HEK293 (cell line): Measurements from ENCODE around the gene EMC6.
A peak's percentile ranks its signal among the peaks of the same experiment; 100 is the strongest.

Source experiments
- BCL6B ChIP-seq: fragments of 450-650 bp; formaldehyde crosslinking; IDR thresholded peaks from 2 replicates; pipeline ENCODE4 v1.5.1; 2017; ENCODE audit warnings: missing biosample characterization, missing genetic modification characterization
- GLI2 ChIP-seq: fragments of 450-650 bp; formaldehyde crosslinking; IDR thresholded peaks from 2 replicates; pipeline ENCODE4; 2017; ENCODE audit warnings: missing biosample characterization, missing genetic modification characterization, low read depth, borderline replicate concordance
- GLI4 ChIP-seq: fragments of 450-650 bp; formaldehyde crosslinking; IDR thresholded peaks from 2 replicates; pipeline ENCODE4 v1.5.1; 2016; ENCODE audit warnings: missing biosample characterization, missing genetic modification characterization
- GLIS2 ChIP-seq: fragments of 450-650 bp; formaldehyde crosslinking; IDR thresholded peaks from 2 replicates; pipeline ENCODE4 v1.5.1; 2016; ENCODE audit warnings: missing biosample characterization, missing genetic modification characterization
- KLF1 ChIP-seq: fragments of 450-650 bp; formaldehyde crosslinking; IDR thresholded peaks from 2 replicates; pipeline ENCODE4 v1.5.1; 2016; ENCODE audit warnings: missing biosample characterization, missing genetic modification characterization
- KLF10 ChIP-seq: fragments of 450-650 bp; IDR thresholded peaks from 2 replicates; pipeline ENCODE4 v1.5.1; 2018; ENCODE audit warnings: missing biosample characterization, mild to moderate bottlenecking, missing genetic modification characterization
- KLF7 ChIP-seq: fragments of 450-650 bp; formaldehyde crosslinking; IDR thresholded peaks from 2 replicates; pipeline ENCODE4 v1.5.1; 2016; ENCODE audit warnings: missing biosample characterization, missing genetic modification characterization, borderline replicate concordance
- KLF8 ChIP-seq: fragments of 450-650 bp; formaldehyde crosslinking; IDR thresholded peaks from 2 replicates; pipeline ENCODE4 v1.5.1; 2016; ENCODE audit warnings: missing biosample characterization, missing genetic modification characterization
- PATZ1 ChIP-seq: fragments of 450-650 bp; formaldehyde crosslinking; IDR thresholded peaks from 2 replicates; pipeline ENCODE4 v1.5.1; 2016; ENCODE audit warnings: missing biosample characterization, missing genetic modification characterization
- SALL2 ChIP-seq: fragments of 450-650 bp; formaldehyde crosslinking; IDR thresholded peaks from 2 replicates; pipeline ENCODE4 v1.5.0; 2017; ENCODE audit warnings: missing biosample characterization, mild to moderate bottlenecking, missing genetic modification characterization, borderline replicate concordance
- SP2 ChIP-seq: fragments of 450-650 bp; formaldehyde crosslinking; IDR thresholded peaks from 2 replicates; pipeline ENCODE4 v1.5.1; 2016; ENCODE audit warnings: missing biosample characterization, missing genetic modification characterization
- SP7 ChIP-seq: fragments of 450-650 bp; formaldehyde crosslinking; IDR thresholded peaks from 2 replicates; pipeline ENCODE4 v1.5.1; 2016; ENCODE audit warnings: missing biosample characterization, missing genetic modification characterization
- ZBTB44 ChIP-seq: fragments of 450-650 bp; IDR thresholded peaks from 2 replicates; pipeline ENCODE4 v1.5.1; 2018; ENCODE audit warnings: missing biosample characterization, mild to moderate bottlenecking, missing genetic modification characterization
- ZBTB48 ChIP-seq: fragments of 450-650 bp; formaldehyde crosslinking; IDR thresholded peaks from 2 replicates; pipeline ENCODE4 v1.5.1; 2016; ENCODE audit warnings: missing biosample characterization, missing genetic modification characterization
- ZFHX2 ChIP-seq: fragments of 450-650 bp; formaldehyde crosslinking; conservative IDR thresholded peaks from 2 replicates; pipeline ENCODE4 v1.5.1; 2016; ENCODE audit warnings: missing biosample characterization, missing genetic modification characterization
- ZNF112 ChIP-seq: fragments of 450-650 bp; formaldehyde crosslinking; IDR thresholded peaks from 2 replicates; pipeline ENCODE4 v1.5.0; 2017; ENCODE audit warnings: missing biosample characterization, missing genetic modification characterization
- ZNF132 ChIP-seq: fragments of 450-650 bp; formaldehyde crosslinking; IDR thresholded peaks from 2 replicates; pipeline ENCODE4 v1.5.1; 2017; ENCODE audit warnings: missing biosample characterization, missing genetic modification characterization, borderline replicate concordance
- ZNF157 ChIP-seq: fragments of 450-650 bp; formaldehyde crosslinking; IDR thresholded peaks from 2 replicates; pipeline ENCODE4 v1.5.1; 2016; ENCODE audit warnings: missing biosample characterization, missing genetic modification characterization
- ZNF16 ChIP-seq: fragments of 450-650 bp; formaldehyde crosslinking; IDR thresholded peaks from 2 replicates; pipeline ENCODE4 v1.5.1; 2016; ENCODE audit warnings: low read depth, missing biosample characterization, missing genetic modification characterization
- ZNF169 ChIP-seq: fragments of 450-650 bp; formaldehyde crosslinking; IDR thresholded peaks from 2 replicates; pipeline ENCODE4 v1.5.1; 2016; ENCODE audit warnings: missing biosample characterization, missing genetic modification characterization
- ZNF175 ChIP-seq: fragments of 450-650 bp; formaldehyde crosslinking; IDR thresholded peaks from 2 replicates; pipeline ENCODE4 v1.5.1; 2016; ENCODE audit warnings: missing biosample characterization, missing genetic modification characterization
- ZNF202 ChIP-seq: fragments of 450-650 bp; formaldehyde crosslinking; IDR thresholded peaks from 2 replicates; pipeline ENCODE4 v1.5.1; 2016; ENCODE audit warnings: missing biosample characterization, missing genetic modification characterization, borderline replicate concordance
- ZNF221 ChIP-seq: fragments of 450-650 bp; formaldehyde crosslinking; IDR thresholded peaks from 2 replicates; pipeline ENCODE4 v1.5.1; 2017; ENCODE audit warnings: missing biosample characterization, missing genetic modification characterization, borderline replicate concordance
- ZNF280C ChIP-seq: fragments of 450-650 bp; formaldehyde crosslinking; IDR thresholded peaks from 2 replicates; pipeline ENCODE4 v1.5.1; 2016; ENCODE audit warnings: missing biosample characterization, missing genetic modification characterization
- ZNF335 ChIP-seq: fragments of 450-650 bp; formaldehyde crosslinking; conservative IDR thresholded peaks from 2 replicates; pipeline ENCODE4 v1.5.1; 2016; ENCODE audit warnings: missing biosample characterization, missing genetic modification characterization
- ZNF501 ChIP-seq: fragments of 450-650 bp; formaldehyde crosslinking; IDR thresholded peaks from 2 replicates; pipeline ENCODE4 v1.5.1; 2016; ENCODE audit warnings: missing biosample characterization, missing genetic modification characterization
- ZNF510 ChIP-seq: fragments of 450-650 bp; formaldehyde crosslinking; IDR thresholded peaks from 2 replicates; pipeline ENCODE4 v1.5.1; 2018; ENCODE audit warnings: mild to moderate bottlenecking, missing genetic modification characterization, missing biosample characterization; ENCODE audit not compliant: insufficient replicate concordance
- ZNF513 ChIP-seq: fragments of 450-650 bp; IDR thresholded peaks from 2 replicates; pipeline ENCODE4 v1.5.1; 2018; ENCODE audit warnings: missing biosample characterization, missing genetic modification characterization
- ZNF521 ChIP-seq: fragments of 450-650 bp; formaldehyde crosslinking; IDR thresholded peaks from 2 replicates; pipeline ENCODE4 v1.5.1; 2017; ENCODE audit warnings: missing biosample characterization, mild to moderate bottlenecking, missing genetic modification characterization
- ZNF529 ChIP-seq: fragments of 450-650 bp; formaldehyde crosslinking; IDR thresholded peaks from 2 replicates; pipeline ENCODE4 v1.5.1; 2017; ENCODE audit warnings: missing genetic modification characterization, missing biosample characterization; ENCODE audit not compliant: insufficient replicate concordance
- ZNF658 ChIP-seq: fragments of 450-650 bp; formaldehyde crosslinking; IDR thresholded peaks from 2 replicates; pipeline ENCODE4; 2016; ENCODE audit warnings: missing biosample characterization, missing genetic modification characterization
- ZSCAN16 ChIP-seq: fragments of 450-650 bp; formaldehyde crosslinking; IDR thresholded peaks from 2 replicates; pipeline ENCODE4 v1.5.1; 2016; ENCODE audit warnings: missing biosample characterization, missing genetic modification characterization

EMC6 gene

GRCh38 chr17:3667366-3668278, 990 bp upstream of the EMC6 start (continued):
- peak; percentile 89 for TF ChIP-seq PATZ1 (tag by site-specific recombination)
- TF ChIP-seq ZNF112 (tag by site-specific recombination): no peak
- TF ChIP-seq ZNF521 (tag by site-specific recombination): no peak
- no peak for TF ChIP-seq ZNF132 (tag by site-specific recombination)
- TF ChIP-seq ZFHX2: peak; percentile 69
- no peak for TF ChIP-seq ZNF510 (tag by site-specific recombination)
- TF ChIP-seq BCL6B (tag by site-specific recombination): no peak
- no peak for TF ChIP-seq ZNF221 (tag by site-specific recombination)
- no peak for TF ChIP-seq ZNF529 (tag by site-specific recombination)
- TF ChIP-seq ZNF513 (tag by site-specific recombination): no peak
- no peak for TF ChIP-seq KLF7 (tag by site-specific recombination)
- TF ChIP-seq GLI2 (tag by site-specific recombination): no peak
- 0 out of 2 replicates have a peak, but pooled peaks have one; percentile 81 for TF ChIP-seq ZBTB48
- peak; percentile 76 for TF ChIP-seq KLF10 (tag by site-specific recombination)
- TF ChIP-seq GLI4 (tag by site-specific recombination): 0 out of 2 replicates have a peak, but pooled peaks have one; percentile 37
- TF ChIP-seq ZNF169 (tag by site-specific recombination): no peak
- no peak for TF ChIP-seq ZSCAN16 (tag by site-specific recombination)
- no peak for TF ChIP-seq ZNF16 (tag by site-specific recombination)
- TF ChIP-seq GLIS2 (tag by site-specific recombination): peak; percentile 96
- no peak for TF ChIP-seq ZNF175 (tag by site-specific recombination)
- TF ChIP-seq ZNF658 (tag by site-specific recombination): no peak
- TF ChIP-seq ZNF157: no peak
- TF ChIP-seq KLF1 (tag by site-specific recombination): peak; percentile 66
- TF ChIP-seq ZNF280C (tag by site-specific recombination): no peak
- TF ChIP-seq SALL2 (tag by site-specific recombination): no peak
- TF ChIP-seq ZNF202 (tag by site-specific recombination): no peak
- peak; percentile 90; the same call in 1 of the 2 replicates for TF ChIP-seq ZNF501 (tag by site-specific recombination)
- TF ChIP-seq ZNF335 (tag by site-specific recombination): peak; percentile 63
- TF ChIP-seq ZBTB44: no peak
- peak; percentile 78; the same call in 1 of the 2 replicates for TF ChIP-seq KLF8 (tag by site-specific recombination)
- peak; percentile 70; the same call in 1 of the 2 replicates for TF ChIP-seq SP7
- peak; percentile 51 for TF ChIP-seq SP2 (tag by site-specific recombination)
